Adrenal gland (tissue), 5 donors: Measurements from ENCODE around the gene PKLR.

Experiments
- POLR2A ChIP-seq, 2 donors: fragments of 450-650 bp; IDR thresholded peaks; one replicate each; pipeline ENCODE4 v1.6.1; 2017; ENCODE audit warnings: antibody characterized with exemption in 2 of 2, mild to moderate bottlenecking in 2 of 2, moderate library complexity in 1 of 2
- TF ChIP-seq, protein P1 (sequence below), 6 experiments: fragments of 450-650 bp in 4 of 6; fragments of 200-600 bp in 2 of 6; sonication (generic) in 1 of 6; IDR thresholded peaks; 1 replicate in 5 of 6; 2 replicates in 1 of 6; pipeline versions ENCODE4 v1.5.1 to v1.8.0; 2016 to 2021; ENCODE audit warnings: antibody characterized with exemption in 6 of 6, mild to moderate bottlenecking in 2 of 6, moderate library complexity in 1 of 6
- donor health status: DM: no; HTN: no; CAD: no.

DNA sequence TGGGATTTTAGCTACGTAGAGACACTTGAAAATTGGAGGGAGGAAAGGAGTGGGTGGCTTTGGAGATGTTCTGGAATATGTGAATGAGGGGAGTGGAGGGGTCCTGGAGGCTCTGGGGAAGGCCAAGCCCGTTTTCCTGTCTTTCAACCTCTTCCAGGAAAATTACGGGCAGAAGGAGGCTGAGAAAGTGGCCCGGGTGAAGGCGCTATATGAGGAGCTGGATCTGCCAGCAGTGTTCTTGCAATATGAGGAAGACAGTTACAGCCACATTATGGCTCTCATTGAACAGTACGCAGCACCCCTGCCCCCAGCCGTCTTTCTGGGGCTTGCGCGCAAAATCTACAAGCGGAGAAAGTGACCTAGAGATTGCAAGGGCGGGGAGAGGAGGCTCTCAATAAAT lies 19.0 kb upstream of the PKLR start:
- TF ChIP-seq, protein P1, sequence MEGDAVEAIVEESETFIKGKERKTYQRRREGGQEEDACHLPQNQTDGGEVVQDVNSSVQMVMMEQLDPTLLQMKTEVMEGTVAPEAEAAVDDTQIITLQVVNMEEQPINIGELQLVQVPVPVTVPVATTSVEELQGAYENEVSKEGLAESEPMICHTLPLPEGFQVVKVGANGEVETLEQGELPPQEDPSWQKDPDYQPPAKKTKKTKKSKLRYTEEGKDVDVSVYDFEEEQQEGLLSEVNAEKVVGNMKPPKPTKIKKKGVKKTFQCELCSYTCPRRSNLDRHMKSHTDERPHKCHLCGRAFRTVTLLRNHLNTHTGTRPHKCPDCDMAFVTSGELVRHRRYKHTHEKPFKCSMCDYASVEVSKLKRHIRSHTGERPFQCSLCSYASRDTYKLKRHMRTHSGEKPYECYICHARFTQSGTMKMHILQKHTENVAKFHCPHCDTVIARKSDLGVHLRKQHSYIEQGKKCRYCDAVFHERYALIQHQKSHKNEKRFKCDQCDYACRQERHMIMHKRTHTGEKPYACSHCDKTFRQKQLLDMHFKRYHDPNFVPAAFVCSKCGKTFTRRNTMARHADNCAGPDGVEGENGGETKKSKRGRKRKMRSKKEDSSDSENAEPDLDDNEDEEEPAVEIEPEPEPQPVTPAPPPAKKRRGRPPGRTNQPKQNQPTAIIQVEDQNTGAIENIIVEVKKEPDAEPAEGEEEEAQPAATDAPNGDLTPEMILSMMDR (IDR thresholded peaks at IDR 0.05), result no peak
- TF ChIP-seq POLR2A (IDR thresholded peaks at IDR 0.05), result no peak
